ENCODE data around the gene OR7D2.

GRCh38 chr19:9175326-9175725 lies 3.5 kb upstream of the OR7D2 start:
- no peak for TF ChIP-seq EZH2phosphoT487 (IDR thresholded peaks at IDR 0.05; ENCODE audit: insufficient read depth, low read depth)
- TF ChIP-seq EZH2 (IDR thresholded peaks at IDR 0.05; ENCODE audit: insufficient read depth, poor library complexity, severe bottlenecking): no peak
